ENCODE results near the gene PHKB.
"Not testable (repeated sequence)": the region's sequence is repeated elsewhere in the genome, so short reads cannot be mapped to it uniquely, and the experiment has no call there.

PHKB gene

DNA sequence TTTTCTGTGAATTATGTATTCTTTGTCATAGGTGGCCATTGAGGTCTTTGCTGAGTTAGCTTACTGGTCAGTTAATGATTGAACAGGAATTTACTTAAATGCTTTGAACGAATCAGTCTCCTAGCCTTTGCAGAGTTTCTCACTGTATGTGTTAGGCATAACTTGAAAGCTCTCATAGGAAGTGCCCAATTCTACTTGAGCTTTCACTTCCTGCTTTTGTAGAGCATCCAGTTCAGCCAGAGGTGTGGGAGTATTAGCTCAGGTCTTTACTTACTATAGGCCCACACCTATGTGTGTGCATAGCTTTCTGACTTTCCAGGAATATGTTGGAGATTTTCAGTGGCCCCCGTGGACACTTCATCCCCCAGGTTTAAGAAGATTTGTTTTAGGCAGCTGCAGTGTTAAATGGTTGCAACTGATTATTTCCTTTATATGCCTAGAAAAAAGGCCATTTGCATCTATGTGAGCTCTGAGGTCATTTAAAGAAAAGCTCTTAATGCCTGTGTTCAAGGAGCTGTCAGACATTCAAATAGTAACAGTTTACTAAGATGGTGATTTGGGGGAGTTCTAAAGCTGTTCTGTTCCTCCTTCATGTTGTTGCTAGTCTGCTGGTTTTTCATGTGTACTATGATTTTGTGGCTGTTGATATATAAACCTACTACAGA is 62.3 kb downstream of the PHKB start:
- TF ChIP-seq, protein P1, sequence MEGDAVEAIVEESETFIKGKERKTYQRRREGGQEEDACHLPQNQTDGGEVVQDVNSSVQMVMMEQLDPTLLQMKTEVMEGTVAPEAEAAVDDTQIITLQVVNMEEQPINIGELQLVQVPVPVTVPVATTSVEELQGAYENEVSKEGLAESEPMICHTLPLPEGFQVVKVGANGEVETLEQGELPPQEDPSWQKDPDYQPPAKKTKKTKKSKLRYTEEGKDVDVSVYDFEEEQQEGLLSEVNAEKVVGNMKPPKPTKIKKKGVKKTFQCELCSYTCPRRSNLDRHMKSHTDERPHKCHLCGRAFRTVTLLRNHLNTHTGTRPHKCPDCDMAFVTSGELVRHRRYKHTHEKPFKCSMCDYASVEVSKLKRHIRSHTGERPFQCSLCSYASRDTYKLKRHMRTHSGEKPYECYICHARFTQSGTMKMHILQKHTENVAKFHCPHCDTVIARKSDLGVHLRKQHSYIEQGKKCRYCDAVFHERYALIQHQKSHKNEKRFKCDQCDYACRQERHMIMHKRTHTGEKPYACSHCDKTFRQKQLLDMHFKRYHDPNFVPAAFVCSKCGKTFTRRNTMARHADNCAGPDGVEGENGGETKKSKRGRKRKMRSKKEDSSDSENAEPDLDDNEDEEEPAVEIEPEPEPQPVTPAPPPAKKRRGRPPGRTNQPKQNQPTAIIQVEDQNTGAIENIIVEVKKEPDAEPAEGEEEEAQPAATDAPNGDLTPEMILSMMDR (IDR thresholded peaks at IDR 0.05; ENCODE audit: low read length, missing control alignments) = no peak
- H3K4me3 ChIP-seq (replicated peaks; ENCODE audit: low read depth, low read length) = no peak overlapping the region
- DNase-seq (ENCODE audit: low read depth) = no peak

DNA sequence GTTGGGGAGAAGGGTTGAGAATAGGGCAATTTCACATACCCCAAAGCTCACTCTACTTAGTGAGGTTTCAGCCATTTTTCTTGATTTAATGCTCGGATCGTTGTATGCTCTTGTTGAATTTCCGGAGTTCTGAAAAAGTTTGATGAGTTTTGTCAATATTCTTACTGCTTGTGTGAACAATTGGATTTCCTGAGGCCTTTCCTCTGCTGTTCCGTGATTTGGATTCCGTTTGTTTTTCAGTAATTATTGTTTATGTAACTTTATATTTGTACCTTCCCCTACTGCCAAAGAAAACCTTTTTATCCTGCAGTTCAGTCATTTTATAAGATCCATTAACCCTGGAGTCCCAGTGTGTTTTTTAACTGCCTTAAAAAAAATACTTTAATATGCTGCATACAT is 62.9 kb downstream of the PHKB start:
- DNase-seq (ENCODE audit: low read depth) = no peak
- H3K4me3 ChIP-seq (replicated peaks; ENCODE audit: low read depth, low read length) = no peak overlapping the region
- TF ChIP-seq, protein P1 (IDR thresholded peaks at IDR 0.05; ENCODE audit: low read length, missing control alignments) = no peak

DNA sequence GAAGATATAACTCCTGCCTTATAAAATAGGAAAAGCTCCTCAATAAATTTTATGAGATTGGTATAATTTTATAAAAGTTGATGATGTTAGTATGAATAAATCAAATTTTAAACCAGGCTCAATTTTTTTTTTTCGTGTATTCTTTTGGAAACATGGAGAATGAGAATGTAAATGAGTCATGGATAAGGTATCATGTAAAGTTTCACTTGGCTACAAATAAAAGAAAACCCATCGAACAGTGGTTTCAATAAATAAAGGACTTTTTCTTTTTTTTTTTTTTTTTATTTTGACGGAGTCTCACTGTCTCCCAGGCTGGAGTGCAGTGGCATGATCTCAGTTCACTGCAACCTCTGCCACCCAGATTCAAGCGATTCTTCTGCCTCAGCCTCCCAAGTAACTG is 67.3 kb downstream of the PHKB start:
- TF ChIP-seq, protein P1 (IDR thresholded peaks at IDR 0.05; ENCODE audit: low read length, missing control alignments) = no peak
- no peak for DNase-seq (ENCODE audit: low read depth)
- H3K4me3 ChIP-seq (replicated peaks; ENCODE audit: low read depth, low read length) = no peak overlapping the region

DNA sequence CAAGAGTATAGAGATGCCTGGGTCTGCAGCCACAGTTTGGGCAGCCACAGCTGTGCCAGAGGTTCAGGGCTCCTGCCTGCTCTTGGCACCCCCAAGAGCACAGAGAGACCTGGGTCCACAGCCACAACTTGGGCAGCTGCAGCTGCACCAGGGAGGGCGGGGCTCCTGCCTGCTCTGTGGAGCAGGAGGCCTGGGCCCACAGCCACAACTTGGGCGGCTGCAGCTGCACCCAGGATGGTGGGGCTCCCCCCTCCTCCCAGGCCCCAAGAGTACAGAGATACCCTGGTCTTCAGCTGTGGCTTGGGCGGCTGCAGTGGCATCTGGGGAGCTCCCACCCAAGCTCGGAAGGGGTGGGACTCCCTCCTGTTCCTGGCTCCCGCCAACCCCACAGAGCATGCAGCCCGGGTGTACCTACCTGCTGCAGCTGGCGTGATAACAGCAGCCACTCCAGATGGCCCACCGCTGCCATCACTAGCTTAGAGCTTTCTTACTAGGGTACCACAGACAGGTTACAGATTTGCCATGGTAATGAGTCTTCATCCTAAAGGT is 72.7 kb downstream of the PHKB start:
- DNase-seq (ENCODE audit: low read depth) = no peak
- TF ChIP-seq, protein P1 (IDR thresholded peaks at IDR 0.05; ENCODE audit: low read length, missing control alignments) = no peak
- no peak overlapping the region for H3K4me3 ChIP-seq (replicated peaks; ENCODE audit: low read depth, low read length)

DNA sequence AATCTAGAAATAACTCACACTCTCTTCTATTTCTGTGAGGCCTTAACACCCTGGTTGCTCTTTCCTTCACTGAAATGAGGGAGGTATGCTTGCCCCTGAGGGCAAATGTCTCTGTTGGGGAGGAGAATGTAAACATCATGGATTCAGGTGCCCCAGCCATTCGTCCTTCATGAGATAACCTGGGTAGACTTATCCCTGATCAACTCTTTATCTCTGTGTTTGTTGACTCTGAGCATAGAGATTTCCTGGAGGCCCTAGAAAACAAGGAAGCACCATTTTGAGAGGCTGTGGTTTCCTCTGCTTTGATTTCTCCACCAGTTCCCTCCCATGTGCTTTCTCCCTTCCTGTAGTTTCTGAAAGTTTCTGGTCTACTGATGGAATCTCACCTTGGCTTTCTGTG is 77.3 kb downstream of the PHKB start:
- no peak overlapping the region for H3K4me3 ChIP-seq (replicated peaks; ENCODE audit: low read depth, low read length)
- TF ChIP-seq, protein P1 (IDR thresholded peaks at IDR 0.05; ENCODE audit: low read length, missing control alignments) = no peak
- no peak for DNase-seq (ENCODE audit: low read depth)

DNA sequence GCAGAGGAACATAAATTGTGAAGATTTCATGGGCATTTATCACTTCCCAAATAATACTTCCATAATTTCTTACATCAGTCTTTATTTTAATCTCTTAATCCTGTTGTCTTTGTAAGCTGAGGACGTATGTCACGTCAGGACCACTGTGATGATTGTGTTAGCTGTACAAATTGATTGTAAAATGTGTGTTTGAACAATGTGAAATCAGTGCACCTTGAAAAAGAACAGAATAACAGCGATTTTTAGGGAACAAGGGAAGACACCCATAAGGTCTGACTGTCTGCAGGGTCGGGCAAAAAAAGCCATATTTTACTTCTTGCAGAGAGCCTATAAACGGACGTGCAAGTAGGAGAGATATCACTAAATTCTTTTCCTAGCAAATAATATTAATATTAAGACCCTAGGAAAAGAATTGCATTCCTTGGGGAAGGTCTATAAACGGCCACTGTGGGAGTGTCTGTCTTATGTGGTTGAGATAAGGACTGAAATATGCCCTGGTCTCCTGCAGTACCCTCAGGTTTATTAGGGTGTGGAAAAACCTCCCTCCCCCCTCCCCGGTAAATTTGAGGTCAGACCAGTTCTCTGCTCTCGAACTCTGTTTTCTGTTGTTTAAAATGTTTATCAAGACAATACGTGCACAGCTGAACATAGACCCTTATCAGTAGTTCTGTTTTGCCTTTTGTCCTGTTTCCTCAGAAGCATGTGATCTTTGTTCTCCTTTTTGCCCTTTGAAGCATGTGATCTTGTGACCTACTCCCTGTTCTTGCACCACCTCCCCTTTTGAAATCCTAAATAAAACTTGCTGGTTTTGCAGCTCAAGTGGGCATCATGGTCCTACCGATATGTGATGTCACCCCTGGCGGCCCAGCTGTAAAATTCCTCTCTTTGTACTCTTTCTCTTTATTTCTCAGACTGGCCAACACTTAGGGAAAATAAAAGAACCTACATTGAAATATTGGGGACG is 78.9 kb downstream of the PHKB start:
- DNase-seq (ENCODE audit: low read depth) = not testable (repeated sequence)

DNA sequence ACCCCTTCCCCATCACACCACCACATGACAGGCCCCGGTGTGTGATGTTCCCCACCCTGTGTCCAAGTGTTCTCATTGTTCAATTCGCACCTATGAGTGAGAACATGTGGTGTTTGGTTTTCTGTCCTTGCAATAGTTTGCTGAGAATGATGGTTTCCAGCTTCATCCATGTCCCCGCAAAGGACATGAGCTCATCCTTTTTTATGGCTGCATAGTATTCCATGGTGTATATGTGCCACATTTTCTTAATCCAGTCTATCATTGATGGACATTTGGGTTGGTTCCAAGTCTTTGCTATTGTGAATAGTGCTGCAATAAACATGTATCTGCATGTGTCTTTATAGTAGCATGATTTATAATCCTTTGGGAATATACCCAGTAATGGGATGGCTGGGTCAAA is 80.0 kb downstream of the PHKB start:
- not testable (repeated sequence) for DNase-seq (ENCODE audit: low read depth)

More for the DNA sequence above, 78.9 kb downstream of the PHKB start:
- H3K4me3 ChIP-seq (replicated peaks; ENCODE audit: low read depth, low read length) = not testable (repeated sequence)

DNA sequence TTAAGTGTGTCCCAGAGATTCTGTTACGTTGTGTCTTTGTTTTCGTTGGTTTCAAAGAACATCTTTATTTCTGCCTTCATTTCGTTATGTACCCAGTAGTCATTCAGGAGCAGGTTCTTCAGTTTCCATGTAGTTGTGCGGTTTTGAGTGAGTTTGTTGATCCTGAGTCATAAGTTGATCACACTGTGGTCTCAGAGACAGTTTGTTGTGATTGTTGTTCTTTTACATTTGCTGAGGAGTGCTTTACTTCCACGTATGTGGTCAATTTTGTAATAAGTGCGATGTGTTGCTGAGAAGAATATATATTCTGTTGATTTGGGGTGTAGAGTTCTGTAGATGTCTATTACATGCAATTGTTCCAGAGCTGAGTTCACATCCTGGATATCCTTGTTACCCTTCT is 83.1 kb downstream of the PHKB start:
- not testable (repeated sequence) for DNase-seq (ENCODE audit: low read depth); H3K4me3 ChIP-seq (replicated peaks; ENCODE audit: low read depth, low read length)

More for the DNA sequence above, 80.0 kb downstream of the PHKB start:
- H3K4me3 ChIP-seq (replicated peaks; ENCODE audit: low read depth, low read length) = not testable (repeated sequence)

DNA sequence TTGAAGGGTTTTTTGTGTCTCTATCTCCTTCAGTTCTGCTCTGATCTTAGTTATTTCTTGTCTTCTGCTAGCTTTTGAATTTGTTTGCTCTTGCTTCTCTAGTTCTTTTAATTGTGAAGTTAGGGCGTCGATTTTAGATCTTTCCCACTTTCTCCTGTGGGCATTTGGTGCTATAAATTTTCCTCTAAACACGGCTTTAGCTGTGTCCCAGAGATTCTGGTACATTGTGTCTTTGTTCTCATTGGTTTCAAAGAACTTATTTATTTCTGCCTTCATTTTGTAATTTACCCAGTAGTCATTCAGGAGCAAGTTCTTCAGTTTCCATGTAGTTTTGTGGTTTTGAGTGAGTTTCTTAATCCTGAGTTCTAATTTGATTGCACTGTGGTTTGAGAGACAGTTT is 90.1 kb downstream of the PHKB start:
- not testable (repeated sequence) for H3K4me3 ChIP-seq (replicated peaks; ENCODE audit: low read depth, low read length); DNase-seq (ENCODE audit: low read depth)

DNA sequence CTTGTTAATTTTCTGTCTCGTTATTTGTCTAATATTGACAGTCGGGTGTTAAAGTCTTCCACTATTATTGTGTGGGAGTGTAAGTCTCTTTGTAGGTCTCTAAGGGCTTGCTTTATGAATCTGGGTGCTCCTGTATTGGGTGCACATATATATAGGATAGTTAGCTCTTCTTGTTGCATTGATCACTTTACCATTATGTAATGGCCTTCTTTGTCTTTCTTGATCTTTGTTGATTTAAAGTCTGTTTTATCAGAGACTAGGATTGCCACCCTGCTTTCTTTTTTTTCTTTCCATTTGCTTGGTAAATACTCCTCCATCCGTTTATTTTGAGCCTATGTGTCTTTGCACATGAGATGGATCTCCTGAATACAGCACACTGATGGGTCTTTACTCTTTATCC is 90.6 kb downstream of the PHKB start:
- not testable (repeated sequence) for H3K4me3 ChIP-seq (replicated peaks; ENCODE audit: low read depth, low read length); DNase-seq (ENCODE audit: low read depth)
